ENCODE results near the gene WNT6. TPM values are rescaled to one million over a fixed set of nuclear protein-coding genes. Genes with fewer than 3 reads are reported as not detected.

The WNT6 gene
- total RNA-seq, 2 donors from 2014 or later = 1.8 to 2.4 TPM

GRCh38 chr2:218850796-218851195 is 8.8 kb upstream of the WNT6 start:
- H3K4me3 ChIP-seq = no peak overlapping the region
- no peaks in the 10 kb centered on the region for H3K36me3 ChIP-seq
- no peak for TF ChIP-seq CTCF (IDR thresholded peaks at IDR 0.05)
- no peak for DNase-seq (ENCODE audit: low spot score)
- no peaks in the 10 kb centered on the region for H3K9me3 ChIP-seq
- no peak overlapping the region for H3K27ac ChIP-seq
- peaks cover 0 to 4% of the 10 kb centered on the region in 2 donors for H3K27me3 ChIP-seq
- H3K4me1 ChIP-seq = no peaks in the 10 kb centered on the region

- Histone ChIP-seq H3K36me3 (no peaks in the 10 kb centered on the region), H3K9me3 (no peaks in the 10 kb centered on the region), H3K27me3 (peaks cover 0 to 4% of the 10 kb centered on the region in 2 donors), H3K27ac (no peak overlapping the region), H3K4me3 (no peak overlapping the region), H3K4me1 (no peaks in the 10 kb centered on the region)
- no peak for TF ChIP-seq CTCF (IDR thresholded peaks at IDR 0.05)
- DNase-seq (ENCODE audit: low spot score) = no peak
Measured at GRCh38 chr2:218851286-218851685, 8.3 kb upstream of the WNT6 start.

- Histone ChIP-seq H3K27me3 (peaks cover 0 to 4% of the 10 kb centered on the region in 2 donors), H3K9me3 (no peaks in the 10 kb centered on the region), H3K4me3 (no peak overlapping the region), H3K27ac (no peak overlapping the region), H3K36me3 (no peaks in the 10 kb centered on the region), H3K4me1 (no peaks in the 10 kb centered on the region)
- peak; percentile 31 to 77 for TF ChIP-seq CTCF (IDR thresholded peaks at IDR 0.05)
- DNase-seq (ENCODE audit: low spot score) = no peak
Measured at GRCh38 chr2:218852911-218853667, 6.5 kb upstream of the WNT6 start.

GRCh38 chr2:218853766-218854165 is 5.8 kb upstream of the WNT6 start:
- no peak for TF ChIP-seq CTCF (IDR thresholded peaks at IDR 0.05)
- Histone ChIP-seq H3K4me3 (no peak overlapping the region), H3K4me1 (peaks cover 0 to under 1% of the 10 kb centered on the region in 2 donors), H3K9me3 (no peaks in the 10 kb centered on the region), H3K27ac (no peak overlapping the region), H3K36me3 (no peaks in the 10 kb centered on the region), H3K27me3 (peaks cover 5 to 6% of the 10 kb centered on the region in 2 donors)
- no peak for DNase-seq (ENCODE audit: low spot score)

GRCh38 chr2:218854860-218855259 is 4.7 kb upstream of the WNT6 start:
- H3K9me3 ChIP-seq = no peaks in the 10 kb centered on the region
- no peaks in the 10 kb centered on the region for H3K36me3 ChIP-seq
- H3K4me1 ChIP-seq = peaks cover 0 to 8% of the 10 kb centered on the region in 2 donors
- no peak for DNase-seq (ENCODE audit: low spot score)
- H3K27me3 ChIP-seq = peaks cover 8% of the 10 kb centered on the region in 2 donors
- no peak overlapping the region for H3K27ac ChIP-seq
- TF ChIP-seq CTCF (IDR thresholded peaks at IDR 0.05) = no peak
- H3K4me3 ChIP-seq = no peak overlapping the region
